Uterus (tissue), 4 donors: Measurements from ENCODE around the gene SH3RF3. TPM values are rescaled to one million over a fixed set of nuclear protein-coding genes. Genes with fewer than 3 reads are reported as not detected.

Experiments
- DNase-seq, 2 donors: peaks; one replicate each; pipeline ENCODE4 v3.0.0-alpha.2; 2019 to 2020
- H3K27ac ChIP-seq, 2 donors: fragments of 200-600 bp; sonication (generic); 1 replicate in 1 of 2; 2 replicates in 1 of 2; pipeline ENCODE4 v1.5.1; 2016 to 2018
- H3K27me3 ChIP-seq, 2 donors: fragments of 200-600 bp; sonication (generic); one replicate each; pipeline ENCODE4 v1.5.1; 2018 to 2019; ENCODE audit warnings: control low read depth in 1 of 2
- H3K36me3 ChIP-seq, 2 donors: fragments of 200-600 bp; sonication (generic); one replicate each; pipeline ENCODE4 v1.5.1; 2019; ENCODE audit warnings: control low read depth in 1 of 2
- H3K4me1 ChIP-seq, 2 donors: fragments of 200-600 bp; sonication (generic); one replicate each; pipeline ENCODE4 v1.5.1; 2018 to 2019; ENCODE audit warnings: control low read depth in 1 of 2
- H3K4me3 ChIP-seq, 2 donors: fragments of 200-600 bp; sonication (generic); 1 replicate in 1 of 2; 2 replicates in 1 of 2; pipeline ENCODE4 v1.5.1; 2018 to 2019; ENCODE audit warnings: mild to moderate bottlenecking in 1 of 2
- H3K9me3 ChIP-seq, 2 donors: fragments of 200-600 bp; sonication (generic); one replicate each; pipeline ENCODE4 v1.5.1; 2019; ENCODE audit warnings: control low read depth in 1 of 2
- CTCF ChIP-seq, 4 experiments: fragments of 200-600 bp in 2 of 4; fragments of 450-650 bp in 2 of 4; sonication (generic) in 2 of 4; IDR thresholded peaks; one replicate each; pipeline ENCODE4 v1.5.1; 2016 to 2019; ENCODE audit warnings: antibody characterized with exemption in 4 of 4, mild to moderate bottlenecking in 2 of 4, moderate library complexity in 1 of 4
- POLR2A ChIP-seq, 2 donors: fragments of 450-650 bp; IDR thresholded peaks; one replicate each; pipeline ENCODE4 v1.6.1; 2016; ENCODE audit warnings: antibody characterized with exemption in 2 of 2, mild to moderate bottlenecking in 1 of 2, moderate library complexity in 1 of 2
- intact Hi-C: fragments of 100-400 bp; cut with DNase I; formaldehyde crosslinking; loops from one replicate; pipeline ENCODE4 v1.15.1; 2023; ENCODE audit warnings: low total_unique reads
- total RNA-seq, 4 donors: library from RNA; depleted of rRNA in 3 of 4; stranded (reverse); fragments of >200 nt in 3 of 4; gene quantifications; one replicate each; pipeline versions ENCODE4 v1.1.0 to v1.2.4, GENCODE V29; 2014 to 2023
- donor health status: DM: yes; HTN: yes; CAD: no.

Gene SH3RF3
- total RNA-seq, 4 donors from 2014 or later = 5.1 to 10.2 (median 8.7) TPM; not detected in 1

- Histone ChIP-seq H3K9me3 (no peaks in the 10 kb centered on the region), H3K27me3 (no peaks in the 10 kb centered on the region), H3K4me3 (no peak overlapping the region), H3K4me1 (no peaks in the 10 kb centered on the region), H3K27ac (no peak overlapping the region), H3K36me3 (no peaks in the 10 kb centered on the region)
- intact Hi-C loops = no loop called here
- TF ChIP-seq CTCF (IDR thresholded peaks at IDR 0.05) (no peak), POLR2A (IDR thresholded peaks at IDR 0.05) (no peak)
- no peak for DNase-seq
These were observed 322.7 kb downstream of the SH3RF3 start for GRCh38 chr2:109451671-109452070.

GRCh38 chr2:109452318-109453305 lies 323.6 kb downstream of the SH3RF3 start:
- intact Hi-C loops = no loop called here
- H3K4me1 ChIP-seq = no peaks in the 10 kb centered on the region

GRCh38 chr2:109453371-109453995 lies 324.5 kb downstream of the SH3RF3 start:
- Histone ChIP-seq H3K27ac (no peak overlapping the region), H3K4me1 (no peaks in the 10 kb centered on the region), H3K9me3 (no peaks in the 10 kb centered on the region), H3K27me3 (no peaks in the 10 kb centered on the region), H3K4me3 (no peak overlapping the region), H3K36me3 (no peaks in the 10 kb centered on the region)
- no peak for DNase-seq
- intact Hi-C loops = no loop called here
- TF ChIP-seq CTCF (IDR thresholded peaks at IDR 0.05) = no peak
- TF ChIP-seq POLR2A (IDR thresholded peaks at IDR 0.05) = no peak

More at GRCh38 chr2:109452318-109453305, 323.6 kb downstream of the SH3RF3 start:
- TF ChIP-seq POLR2A (IDR thresholded peaks at IDR 0.05) (no peak), CTCF (IDR thresholded peaks at IDR 0.05) (no peak)
- Histone ChIP-seq H3K27me3 (no peaks in the 10 kb centered on the region), H3K9me3 (no peaks in the 10 kb centered on the region), H3K27ac (no peak overlapping the region), H3K4me3 (no peak overlapping the region), H3K36me3 (no peaks in the 10 kb centered on the region)
- peak in 1 of 2 donors; percentile 6 for DNase-seq

- Histone ChIP-seq H3K4me1 (no peaks in the 10 kb centered on the region), H3K4me3 (no peak overlapping the region), H3K27ac (no peak overlapping the region), H3K36me3 (no peaks in the 10 kb centered on the region), H3K27me3 (no peaks in the 10 kb centered on the region), H3K9me3 (no peaks in the 10 kb centered on the region)
- no peak for DNase-seq
- intact Hi-C loops = no loop called here
- no peak for TF ChIP-seq CTCF (IDR thresholded peaks at IDR 0.05)
- TF ChIP-seq POLR2A (IDR thresholded peaks at IDR 0.05) = no peak
These were observed 325.3 kb downstream of the SH3RF3 start for GRCh38 chr2:109454304-109454703.
